H1 (cell line): ENCODE measurements around the gene TMEM169. TPM values are rescaled to one million over a fixed set of nuclear protein-coding genes. Genes with fewer than 3 reads are reported as not detected.

Source experiments
- CEBPB ChIP-seq: IDR thresholded peaks from 2 replicates; pipeline ENCODE4 v1.6.1; 2012; ENCODE audit warnings: low read depth, low read length
- CHD7 ChIP-seq: fragments of 300-600 bp; sonication (generic); IDR thresholded peaks from 2 replicates; pipeline ENCODE4 v1.7.1; 2012; ENCODE audit warnings: low read length, moderate library complexity, mild to moderate bottlenecking, inconsistent platforms; ENCODE audit not compliant: insufficient replicate concordance
- E2F6 ChIP-seq: IDR thresholded peaks from 2 replicates; pipeline ENCODE4 v1.6.1; 2012; ENCODE audit warnings: inconsistent platforms
- GABPA ChIP-seq: IDR thresholded peaks from 2 replicates; pipeline ENCODE4 v1.6.1; 2011; ENCODE audit warnings: mild to moderate bottlenecking, low read length, moderate library complexity, borderline replicate concordance; ENCODE audit not compliant: insufficient read depth
- KDM5A ChIP-seq: fragments of 200-600 bp; IDR thresholded peaks from 2 replicates; pipeline ENCODE4 v1.7.1; 2012; ENCODE audit warnings: mild to moderate bottlenecking, low read length, inconsistent platforms, mixed read lengths
- MAFK ChIP-seq: IDR thresholded peaks from 2 replicates; pipeline ENCODE4 v1.6.1; 2012; ENCODE audit warnings: low read depth, mild to moderate bottlenecking, improper control_type of control experiment, low read length
- POLR2AphosphoS5 ChIP-seq: IDR thresholded peaks from 2 replicates; pipeline ENCODE4 v1.6.1; 2011; ENCODE audit warnings: low read depth, low read length
- RXRA ChIP-seq: IDR thresholded peaks from 2 replicates; pipeline ENCODE4 v1.6.1; 2011; ENCODE audit warnings: low read depth, mild to moderate bottlenecking, low read length, moderate library complexity; ENCODE audit not compliant: insufficient read depth
- SP4 ChIP-seq: IDR thresholded peaks from 2 replicates; pipeline ENCODE4 v1.6.1; 2012; ENCODE audit warnings: low read length, inconsistent platforms
- YY1 ChIP-seq: IDR thresholded peaks from 2 replicates; pipeline ENCODE4 v1.6.1; 2011; ENCODE audit warnings: low read depth, mild to moderate bottlenecking, low read length
- polyA plus RNA-seq, 7 experiments: library from polyadenylated mRNA; depleted of rRNA in 3 of 7; stranded (reverse) in 5 of 7; unstranded in 2 of 7; fragments of >200 nt in 5 of 7; fragments of 200-250 nt in 2 of 7; gene quantifications; 1 replicate in 5 of 7; 2 replicates in 1 of 7; 4 replicates in 1 of 7; pipeline versions ENCODE4 v1.2.1 to v1.2.3, GENCODE V29; 2011 to 2013; ENCODE audit warnings: missing spikeins in 2 of 7, mixed read lengths in 2 of 7
- total RNA-seq: library from RNA; stranded (reverse); fragmentation: NEBNext Ultra II Directional; extraction: Animal tissue kit (Norgen Biotek cat#: 25700); gene quantifications from 2 replicates; pipeline ENCODE4 v1.2.1, GENCODE V29; 2021

Gene TMEM169
- total and polyA plus RNA-seq, 2 of the 8 experiments (the other 6 are each of a cell fraction or from before 2014, with no cell fraction given) = 0.41 to 2.4 TPM

GRCh38 chr2:216071111-216071851 lies 10.4 kb upstream of the TMEM169 start (continued):
- TF ChIP-seq CHD7 (no peak), GABPA (no peak), SP4 (no peak), CEBPB (no peak), MAFK (no peak), KDM5A (no peak), POLR2AphosphoS5 (no peak), RXRA (no peak), E2F6 (no peak), YY1 (no peak)
